ENCODE measurements around the gene WNT9A.

Gene WNT9A

DNA sequence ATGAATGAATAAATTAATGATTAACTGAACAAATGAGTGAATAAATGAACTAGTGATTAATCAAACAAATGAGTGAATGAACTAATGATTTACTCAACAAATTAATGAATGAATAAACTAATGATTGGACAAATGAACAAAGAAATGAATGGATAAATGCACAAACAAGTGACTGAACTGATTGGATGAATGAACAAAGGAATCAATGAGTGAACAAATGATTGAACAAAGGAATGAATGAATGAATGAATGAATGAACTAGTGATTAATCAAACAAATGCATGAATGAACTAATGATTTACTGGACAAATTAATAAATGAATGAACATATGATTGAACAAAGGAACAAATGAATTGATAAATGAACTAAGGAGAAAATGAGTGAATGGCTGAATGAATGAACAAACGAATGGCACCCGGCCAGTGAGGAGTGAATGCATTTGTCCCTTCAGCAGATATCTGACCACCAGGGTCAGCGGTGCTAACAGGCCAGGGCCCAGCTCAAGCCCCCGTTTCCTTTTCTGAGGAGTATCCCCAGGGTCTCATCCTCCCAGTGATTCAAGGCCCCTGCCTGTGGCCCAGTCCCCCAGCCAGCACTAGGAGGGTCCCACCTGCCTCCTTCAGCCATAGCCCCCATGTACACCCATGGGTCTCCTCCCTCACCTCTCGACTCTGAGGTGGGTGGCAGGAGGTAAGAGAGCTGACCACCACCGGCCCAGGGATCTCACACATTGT lies 49.9 kb downstream of the WNT9A start:
- no peak for DNase-seq (ENCODE audit: low read depth in 2 of 2)

DNA sequence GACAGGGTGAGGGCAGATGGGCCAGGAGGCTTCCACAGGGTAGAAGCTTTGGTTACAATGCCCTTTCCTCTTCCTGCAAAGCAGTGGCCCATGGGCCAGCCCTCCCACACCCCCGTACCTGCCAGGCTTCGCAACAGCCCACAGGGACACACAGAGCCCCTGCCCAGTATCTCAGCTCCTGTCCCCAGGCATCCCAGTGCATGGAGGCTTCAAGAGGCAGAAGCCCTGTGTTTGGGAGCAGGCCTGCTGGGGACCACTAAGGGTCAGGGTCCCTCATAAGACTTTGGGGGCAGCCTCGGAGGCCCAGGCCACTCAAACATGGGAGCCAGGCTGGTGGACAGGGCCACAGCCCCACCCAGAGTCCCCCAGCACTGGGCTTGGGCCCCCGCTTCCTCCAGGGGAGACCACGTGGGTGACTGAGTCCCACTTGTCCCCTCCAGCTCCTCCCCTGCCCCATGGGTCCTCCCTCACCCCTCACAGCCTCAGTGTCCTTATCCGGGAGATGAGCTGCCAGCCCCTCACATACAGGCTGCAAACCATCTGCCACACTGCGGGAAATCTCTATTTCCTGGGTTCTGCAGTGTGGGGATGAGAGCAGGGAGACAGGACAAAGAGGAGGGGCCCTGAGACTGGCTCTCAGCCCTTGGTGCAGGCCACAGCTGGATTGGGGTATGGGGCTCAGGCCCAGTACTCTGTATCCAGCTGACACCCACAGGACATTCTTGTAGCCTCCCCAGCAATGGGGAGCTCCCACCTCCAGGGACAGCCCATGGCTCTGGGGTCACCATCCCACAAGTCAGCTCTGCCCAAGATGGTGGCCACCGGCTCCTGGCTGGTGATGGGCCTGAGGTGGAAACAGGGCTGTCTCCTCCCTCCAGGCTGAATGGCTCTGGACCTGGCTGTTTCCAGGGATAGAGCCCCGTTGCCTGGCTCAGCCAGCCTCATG lies 50.7 kb downstream of the WNT9A start:
- DNase-seq (ENCODE audit: low read depth in 2 of 2), result no peak

DNA sequence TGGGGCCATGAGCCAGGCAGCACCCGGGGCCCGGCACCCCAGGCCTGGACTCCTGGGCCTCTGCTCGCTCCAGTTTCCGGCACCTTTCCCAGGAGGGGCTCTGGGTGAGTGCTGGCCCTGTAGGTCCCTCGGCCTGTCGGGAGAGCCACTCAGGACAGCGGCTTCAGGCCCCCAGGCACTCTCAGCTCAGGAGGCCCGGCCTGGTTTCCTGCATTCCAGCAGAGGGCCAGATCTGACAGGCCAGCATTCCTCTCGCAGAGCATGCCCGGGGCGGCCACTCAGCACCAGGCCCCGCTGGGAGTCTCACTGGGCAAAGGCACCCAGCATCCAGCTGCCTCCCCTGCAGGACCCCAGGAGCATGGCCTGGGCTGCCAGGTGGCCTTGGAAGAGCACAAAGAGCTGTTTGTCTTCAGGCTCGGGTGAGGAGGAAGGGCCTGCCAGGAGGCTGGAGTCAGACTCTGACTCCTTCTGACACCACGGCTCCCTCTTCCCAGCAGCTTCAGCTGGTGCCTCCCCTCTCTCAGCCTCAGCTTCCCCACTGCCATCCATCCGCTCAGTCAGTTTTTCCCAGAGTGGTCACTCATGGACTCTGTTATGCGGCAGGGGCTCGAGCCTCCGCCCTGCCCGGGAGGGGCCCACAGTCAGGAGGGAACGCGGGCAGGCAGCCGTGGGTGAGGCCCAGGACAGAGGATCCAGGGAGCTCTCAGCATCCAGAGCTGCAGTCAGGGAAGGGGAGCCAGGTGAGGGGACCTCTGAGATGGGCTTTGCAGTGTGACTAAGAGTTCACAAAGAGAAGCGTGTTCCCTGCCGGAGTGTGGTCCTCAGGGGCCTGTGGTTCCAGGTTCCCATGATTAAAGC lies 51.7 kb downstream of the WNT9A start:
- no peak for DNase-seq (ENCODE audit: low read depth in 2 of 2)

DNA sequence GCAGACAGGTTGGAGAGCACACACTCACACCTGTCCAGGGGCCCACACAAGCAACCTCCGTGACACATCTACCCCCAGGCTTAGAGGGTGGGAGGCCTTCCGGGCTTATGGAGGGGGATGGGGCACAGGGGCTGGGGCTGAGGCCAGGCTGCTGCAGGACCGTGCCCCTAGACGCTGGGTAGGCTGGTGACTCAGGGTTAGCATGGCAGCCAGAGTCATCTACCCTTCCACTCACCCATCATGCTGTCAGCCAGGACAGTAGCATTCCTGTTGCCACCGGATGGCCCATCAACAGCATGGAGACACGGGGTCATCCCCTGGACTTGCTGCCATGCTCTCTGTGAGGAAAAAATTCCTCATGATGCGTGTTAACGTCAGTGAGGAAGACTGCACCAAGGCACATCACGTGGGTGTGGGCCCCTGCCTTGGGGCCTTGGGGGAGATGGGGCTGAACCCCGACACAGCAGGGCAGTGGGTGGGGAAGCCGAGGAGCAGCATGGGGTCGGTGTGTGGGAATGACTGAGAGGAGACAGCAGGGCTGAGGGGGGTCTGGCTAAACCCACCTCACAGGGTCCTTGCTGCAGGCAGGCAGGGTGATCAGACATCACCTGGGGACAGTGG lies 52.8 kb downstream of the WNT9A start:
- DNase-seq (ENCODE audit: low read depth in 2 of 2), result no peak

DNA sequence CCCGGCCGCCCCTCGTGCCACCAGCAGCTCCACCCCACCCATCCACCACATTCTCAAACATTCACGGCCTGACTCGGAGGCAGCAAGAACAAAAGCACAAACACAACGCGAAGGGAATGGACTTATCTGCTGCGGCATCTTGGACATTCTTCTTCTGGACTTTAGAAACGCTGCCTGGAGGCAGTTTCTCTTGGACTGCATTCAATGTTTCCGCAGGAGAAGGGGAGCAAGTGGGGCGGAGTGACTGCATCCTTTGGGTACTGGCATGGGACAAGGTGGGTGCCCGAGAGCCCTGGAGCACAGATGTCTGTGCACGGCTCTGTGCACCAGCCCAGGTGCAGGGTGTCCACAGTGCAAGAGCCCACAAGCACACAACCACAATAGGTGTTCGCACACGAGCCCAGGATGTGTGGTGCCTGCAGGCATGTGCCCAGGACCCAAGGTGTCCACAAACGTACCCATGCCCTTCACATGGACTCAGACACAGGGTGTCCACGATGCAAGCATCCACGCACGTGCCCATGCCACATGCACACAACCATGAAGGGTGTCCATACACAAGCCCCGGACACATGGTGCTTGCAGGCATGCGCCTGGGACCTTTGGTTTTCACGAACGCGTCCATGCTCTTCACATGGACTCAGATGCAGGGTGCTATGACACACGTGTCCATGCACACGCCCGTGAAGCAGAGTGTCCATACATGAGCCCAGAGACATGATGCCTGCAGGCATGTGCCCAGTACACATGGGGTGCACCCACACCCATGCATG lies 53.6 kb downstream of the WNT9A start:
- no peak for DNase-seq (ENCODE audit: low read depth in 2 of 2)

DNA sequence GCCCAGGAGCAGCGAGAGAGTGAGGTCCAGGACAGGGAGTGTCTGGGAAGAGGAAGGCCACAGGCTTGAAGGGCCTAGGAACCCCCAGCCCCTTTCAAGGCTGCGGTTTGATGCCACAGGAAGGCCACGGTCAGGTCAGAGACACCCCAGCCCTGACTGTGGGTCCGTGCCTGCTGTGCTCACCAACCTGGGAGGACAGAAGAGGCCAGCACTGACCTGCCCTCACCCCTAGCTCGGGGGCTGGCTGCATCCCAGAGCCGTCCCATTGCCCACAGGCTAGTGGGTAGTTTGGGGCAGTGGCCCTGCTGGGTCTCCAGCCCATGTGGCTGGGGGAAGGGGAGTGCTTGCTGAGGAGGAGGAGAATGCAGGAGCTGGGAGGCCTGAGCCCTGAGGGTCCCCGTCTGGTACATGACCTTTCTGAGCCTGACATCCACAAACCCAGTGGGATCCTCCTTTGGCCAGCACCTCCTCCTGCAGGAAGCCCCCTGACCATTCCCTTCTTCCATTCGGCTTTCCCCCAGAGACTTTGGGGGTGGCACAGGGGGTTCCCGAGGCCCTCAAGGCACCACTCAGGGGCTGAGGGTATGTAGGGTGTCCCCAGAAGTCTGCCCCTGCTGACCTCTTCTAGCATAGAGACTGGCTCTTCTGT lies 54.3 kb downstream of the WNT9A start:
- no peak for DNase-seq (ENCODE audit: low read depth in 2 of 2)

DNA sequence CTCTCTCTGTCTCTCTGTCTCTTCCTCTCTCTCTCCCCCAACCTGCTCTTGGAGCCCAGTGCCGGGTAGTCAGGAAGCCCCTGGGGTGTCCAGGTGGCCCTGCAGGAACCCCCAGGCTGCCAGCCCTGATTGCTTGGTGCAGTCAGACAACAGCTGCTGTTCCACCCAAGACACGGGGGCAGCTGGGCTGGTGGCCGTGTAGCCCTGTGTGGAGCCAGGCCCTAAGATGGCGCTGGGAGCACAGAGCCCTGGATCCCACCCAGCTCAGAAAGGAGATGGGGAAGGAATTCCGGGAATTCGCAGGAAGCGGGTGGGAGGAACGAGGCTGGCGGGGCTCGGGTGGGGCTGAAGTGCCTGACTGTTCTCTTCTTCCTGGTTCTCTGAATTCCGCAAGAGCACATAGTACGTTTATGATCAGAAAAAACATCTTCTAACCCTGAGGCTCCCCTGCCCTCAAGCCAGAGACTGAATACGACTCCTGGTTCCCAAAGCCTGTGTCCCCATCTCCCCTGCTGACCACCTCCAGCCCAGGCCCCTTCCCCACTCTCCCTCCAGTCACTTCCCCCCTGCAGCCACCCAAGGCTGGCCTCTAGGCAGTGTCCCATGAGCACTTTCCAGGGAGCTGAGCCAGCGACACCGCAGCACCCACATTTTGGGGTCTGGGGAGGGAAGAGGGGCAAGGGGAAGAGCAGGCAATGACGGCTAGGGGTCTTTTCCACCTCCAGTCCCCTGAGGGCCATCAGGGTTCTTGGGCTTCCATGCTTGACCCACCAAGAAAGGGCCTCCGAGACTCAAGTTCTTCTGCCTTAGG lies 55.0 kb downstream of the WNT9A start:
- DNase-seq (ENCODE audit: low read depth in 2 of 2), result no peak

DNA sequence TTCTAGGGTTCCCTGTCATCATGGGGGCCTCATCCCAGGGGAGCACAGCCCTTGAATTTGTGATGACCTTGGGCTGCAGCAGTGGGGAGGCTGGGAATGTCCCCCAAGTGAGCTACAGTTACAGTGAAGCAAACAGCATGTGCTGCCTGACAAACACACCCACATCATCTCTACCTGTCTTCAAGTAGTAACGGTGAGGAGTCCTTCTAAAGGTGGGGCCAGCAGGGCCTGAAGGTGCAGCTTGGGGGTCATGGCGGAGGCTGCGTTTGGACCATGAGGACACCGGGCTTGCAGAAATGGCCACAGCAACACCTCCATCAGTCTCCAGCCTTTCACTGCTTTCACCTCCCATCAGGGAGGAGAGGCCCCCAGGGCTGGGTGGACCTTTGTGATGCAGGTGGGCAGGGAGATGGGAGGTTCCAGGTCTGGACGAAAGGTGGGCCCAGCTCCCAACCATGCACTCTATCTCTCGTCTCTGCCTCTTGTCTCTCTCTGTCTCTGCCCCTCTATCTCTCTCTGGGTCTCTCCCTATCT lies 55.7 kb downstream of the WNT9A start:
- DNase-seq (ENCODE audit: low read depth in 2 of 2), result no peak

DNA sequence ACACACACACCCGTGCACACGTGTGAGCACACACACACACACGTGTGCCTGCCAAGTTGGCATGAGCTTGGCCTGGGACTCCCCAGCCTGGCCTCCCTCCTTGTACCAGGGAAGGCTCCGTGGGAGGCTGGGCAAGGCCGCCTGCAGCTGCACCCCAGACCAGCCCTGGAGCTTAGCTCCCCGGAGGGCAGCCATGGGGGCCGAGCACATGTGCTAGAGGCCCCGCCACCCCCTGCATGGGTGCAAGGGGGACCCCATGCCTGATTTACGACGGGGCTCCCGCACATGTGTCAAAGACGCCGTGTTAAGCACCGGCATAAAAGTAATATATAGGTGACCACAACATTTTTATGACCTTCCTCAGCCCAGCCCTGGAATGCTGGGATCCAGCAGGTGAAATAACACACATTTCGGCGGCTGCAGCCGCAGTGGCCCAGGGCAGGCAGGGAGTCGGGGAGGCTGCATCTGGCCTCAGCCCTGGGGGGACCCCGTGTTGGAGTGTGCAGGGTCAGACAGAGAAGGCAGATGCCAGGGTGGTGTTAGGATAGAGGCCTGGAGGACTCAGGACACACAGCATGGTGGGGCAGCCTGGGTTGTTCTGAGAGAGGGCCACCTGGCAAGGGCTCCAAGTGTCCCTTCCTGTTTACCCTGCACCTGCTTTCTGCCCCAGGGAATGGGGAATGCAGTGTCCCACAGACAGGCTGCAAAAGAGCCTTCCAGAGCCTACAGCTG lies 56.3 kb downstream of the WNT9A start:
- no peak for DNase-seq (ENCODE audit: low read depth in 2 of 2)

DNA sequence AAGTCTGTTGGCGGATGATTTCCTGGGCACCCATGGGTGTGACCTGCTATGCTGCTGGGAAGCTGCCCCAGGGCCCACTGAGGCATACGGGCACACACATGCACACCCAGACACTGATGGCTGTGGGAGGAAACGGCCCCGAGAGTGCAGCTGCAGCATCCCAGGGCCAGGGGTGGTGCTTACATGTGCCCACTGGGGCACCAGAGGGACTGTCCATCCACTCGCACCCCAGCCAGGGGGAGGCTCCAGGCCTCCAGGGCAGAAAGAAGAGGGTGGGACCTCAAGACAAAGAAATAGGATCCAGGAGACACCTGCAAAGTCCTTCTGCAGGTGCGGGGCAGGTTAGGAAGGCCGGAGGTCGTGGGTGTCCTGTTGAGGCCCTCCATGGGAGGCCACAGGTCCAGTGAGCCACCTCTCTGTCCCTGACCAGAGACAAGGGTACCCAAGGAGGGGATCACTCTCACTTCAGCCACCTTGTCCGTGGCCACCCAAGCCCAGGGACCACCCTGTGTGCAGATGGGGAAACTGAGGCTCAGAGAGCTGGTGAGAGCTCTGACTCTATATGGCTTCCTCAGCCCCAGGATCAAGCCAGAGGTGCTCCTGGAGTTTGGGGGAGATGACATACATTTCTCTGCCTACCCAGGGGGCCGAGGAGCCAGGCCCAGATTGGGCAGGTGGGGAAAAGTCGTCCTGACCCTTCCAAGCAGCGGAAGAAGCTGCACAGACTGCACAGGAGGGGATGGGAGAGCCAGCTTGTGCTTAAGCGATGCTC lies 57.1 kb downstream of the WNT9A start:
- no peak for DNase-seq (ENCODE audit: low read depth in 2 of 2)

DNA sequence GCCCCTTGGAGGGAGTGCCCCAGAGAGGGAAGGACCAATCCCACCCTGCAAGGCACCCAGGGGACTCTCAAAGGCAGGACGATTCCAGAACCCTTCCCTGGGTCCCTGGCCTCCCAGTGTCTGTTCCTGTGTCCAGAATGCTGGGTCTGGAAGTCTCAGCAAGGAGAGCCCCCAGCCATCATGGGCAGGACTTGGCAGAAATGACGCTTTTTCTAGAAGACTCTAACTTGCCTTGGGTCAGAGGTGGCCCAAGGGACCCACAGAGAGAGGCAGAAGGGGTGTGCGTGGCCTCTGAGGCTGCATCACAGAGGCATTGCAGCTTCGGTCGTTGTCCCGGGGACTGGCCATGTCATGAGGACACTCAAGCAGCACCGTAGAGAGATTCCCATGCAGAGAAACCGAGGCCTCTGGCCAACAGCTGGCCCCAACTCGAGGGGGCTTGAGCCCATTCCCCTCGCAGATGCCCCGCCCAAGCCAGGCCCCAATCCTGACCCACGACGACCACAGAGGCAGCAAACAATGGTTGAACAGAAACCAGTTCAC lies 57.8 kb downstream of the WNT9A start:
- no peak for DNase-seq (ENCODE audit: low read depth in 2 of 2)

DNA sequence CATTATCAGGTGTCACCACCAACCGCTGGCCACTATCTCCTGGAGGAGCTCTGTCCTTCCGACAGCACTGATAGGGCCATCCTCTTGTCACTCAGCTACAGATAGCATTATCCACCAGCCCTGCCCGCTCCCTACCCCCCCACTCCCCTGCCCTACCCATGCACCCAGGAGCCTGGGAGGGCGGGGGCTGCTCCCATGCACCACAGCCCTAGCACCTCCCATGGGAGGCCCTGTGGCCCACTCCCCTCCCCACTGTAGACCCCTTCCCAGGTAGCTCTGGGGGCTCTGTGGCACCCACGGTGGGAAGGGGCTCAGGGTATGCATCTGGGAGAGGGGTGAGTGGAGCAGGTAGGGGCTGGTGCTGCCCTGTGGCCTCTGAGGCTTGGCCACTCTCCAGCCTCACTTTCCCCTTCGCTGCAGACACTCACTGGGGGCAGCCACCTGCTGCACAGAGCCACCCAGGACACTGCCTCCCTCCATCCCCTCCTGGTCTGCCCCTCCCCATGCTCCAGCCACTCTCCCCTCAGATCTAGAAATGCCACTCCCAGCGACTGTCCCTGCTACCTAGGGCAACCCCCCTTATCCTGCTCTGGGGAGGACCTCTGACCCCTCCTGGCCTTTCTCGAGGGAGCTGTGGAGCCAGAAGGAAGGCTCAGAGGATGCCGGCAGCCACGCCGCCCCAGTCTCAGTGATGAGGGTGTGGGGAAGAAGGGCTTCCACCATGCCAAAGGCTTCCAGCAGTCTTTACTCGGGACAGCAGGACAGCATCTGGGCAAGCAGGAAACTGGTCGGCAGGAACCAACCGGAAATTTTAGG lies 58.5 kb downstream of the WNT9A start:
- DNase-seq (ENCODE audit: low read depth in 2 of 2), result no peak

DNA sequence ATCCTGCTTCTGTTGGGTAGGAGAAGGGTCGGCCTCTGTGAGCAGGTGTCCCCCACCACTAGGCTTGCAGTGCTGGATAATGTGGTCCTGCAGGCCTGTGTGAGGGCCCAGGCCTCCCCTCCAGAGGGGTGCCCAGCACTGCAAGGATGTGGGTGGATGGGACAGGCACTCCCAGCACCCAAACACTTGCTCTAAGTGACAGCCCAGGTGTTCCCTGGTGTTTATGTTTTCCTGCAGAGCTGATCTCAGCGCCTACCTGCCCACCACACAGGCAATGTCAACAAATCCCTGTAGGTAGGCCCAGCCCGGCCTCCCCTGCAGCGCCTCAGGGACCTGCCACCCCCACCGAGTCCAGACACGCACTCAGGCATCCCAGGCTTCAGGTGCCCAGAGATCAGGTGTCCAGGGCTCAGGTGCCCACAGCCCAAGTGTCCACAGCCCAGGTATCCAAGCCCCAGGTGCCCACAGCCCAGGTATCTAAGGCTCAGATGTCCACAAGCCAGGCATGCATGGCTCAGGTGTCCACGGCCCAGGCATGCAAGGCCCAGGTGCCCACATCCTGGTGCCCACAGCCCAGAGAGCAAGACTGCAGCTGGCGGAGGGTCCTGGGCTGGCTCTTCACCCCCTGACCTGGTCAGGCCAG lies 59.2 kb downstream of the WNT9A start:
- no peak for DNase-seq (ENCODE audit: low read depth in 2 of 2)

DNA sequence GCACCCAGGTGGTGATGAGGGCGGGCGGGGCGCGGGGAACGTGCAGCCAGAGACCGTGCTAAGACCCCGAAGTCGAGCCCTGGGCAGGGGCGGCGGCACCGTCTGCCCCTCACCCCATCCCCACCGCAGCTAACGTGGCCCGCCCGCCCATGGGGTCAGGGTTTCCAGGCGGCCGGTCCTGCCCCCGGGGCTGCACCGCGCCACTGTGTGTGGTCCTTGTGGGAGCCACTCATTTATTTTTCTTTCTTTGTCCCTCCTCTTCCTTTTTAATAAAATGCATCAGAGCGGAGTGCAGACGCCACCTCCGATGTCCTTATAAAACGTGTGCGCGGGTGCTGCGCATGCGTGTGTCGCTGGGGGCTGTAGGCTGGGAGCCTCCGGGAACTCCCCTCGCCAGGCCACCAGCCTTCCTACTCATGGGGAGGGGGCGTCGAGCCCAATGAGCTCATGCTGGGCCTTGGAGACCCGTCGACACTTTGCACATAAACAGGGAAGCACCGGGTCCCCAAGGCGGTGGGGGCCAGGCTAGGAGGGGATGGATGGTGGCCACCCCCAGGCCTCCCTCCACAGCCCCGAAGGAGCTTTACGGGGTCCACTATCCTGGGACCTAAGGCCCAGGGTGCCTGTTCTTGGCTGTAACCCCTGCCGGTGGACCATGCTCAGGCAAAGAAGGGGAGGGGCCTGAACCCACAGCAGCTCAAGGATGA lies 59.9 kb downstream of the WNT9A start:
- DNase-seq (ENCODE audit: low read depth in 2 of 2), result no peak

DNA sequence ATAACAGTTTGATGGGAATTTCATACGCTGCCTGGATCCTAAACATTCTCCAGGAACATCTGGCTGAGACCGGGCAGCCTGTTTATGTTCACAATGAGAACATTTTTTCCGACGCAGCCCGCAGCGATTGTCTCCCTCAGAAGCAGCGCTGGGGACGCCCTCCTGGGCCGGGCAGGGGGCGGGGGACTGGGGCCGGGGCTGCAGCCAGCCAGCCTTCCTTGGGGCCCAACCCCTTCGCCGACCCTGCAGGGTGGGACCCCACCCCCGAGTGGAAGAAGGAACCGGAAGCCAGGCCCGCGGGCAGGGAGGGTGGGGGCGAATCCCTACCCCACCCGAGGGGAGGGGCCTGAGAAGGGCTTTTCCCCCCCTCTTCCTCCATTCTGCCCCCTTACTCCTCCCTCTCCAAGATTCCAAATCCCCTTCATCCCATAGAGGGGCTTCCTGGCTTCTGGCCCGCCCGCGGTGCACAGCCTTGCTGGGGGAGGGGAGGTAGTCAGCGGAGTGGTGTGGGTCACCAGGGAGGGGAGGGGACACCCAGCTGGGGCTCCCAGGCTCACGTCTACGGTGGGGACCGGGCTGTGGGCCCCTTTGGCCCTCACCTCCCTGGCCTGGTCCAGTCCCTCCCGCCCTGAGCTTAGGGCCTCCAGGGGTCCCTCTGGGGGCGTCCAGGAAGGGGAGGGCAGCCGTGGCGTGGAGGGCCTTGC lies 60.6 kb downstream of the WNT9A start:
- DNase-seq (ENCODE audit: low read depth in 2 of 2), result no peak

Data from stimulated activated CD4-positive, alpha-beta T cell treated with anti-CD3 and anti-CD28 coated beads, Interleukin-15, amount 100 ng/mL, for 48 hours (primary cell).